Ammon's horn (tissue), 1 donor: ENCODE measurements around the gene POMC.
"Not testable (repeated sequence)": the region's sequence is repeated elsewhere in the genome, so short reads cannot be mapped to it uniquely, and the experiment has no call there.

Experiments
- DNase-seq: peaks from one replicate; pipeline ENCODE4 v3.0.0-alpha.2; 2016; ENCODE audit warnings: low spot score

Gene POMC

GRCh38 chr2:25132299-25132635 is 36.1 kb downstream of the POMC start:
- DNase-seq: no peak

GRCh38 chr2:25131567-25132298 is 36.6 kb downstream of the POMC start:
- no peak for DNase-seq

GRCh38 chr2:25131253-25131566 is 37.2 kb downstream of the POMC start:
- no peak for DNase-seq

- peak; percentile 33 for DNase-seq
Observed at GRCh38 chr2:25129901-25130520, 38.4 kb downstream of the POMC start.

- peak; percentile 30 for DNase-seq
Observed at GRCh38 chr2:25127646-25128045, 40.7 kb downstream of the POMC start.

GRCh38 chr2:25127071-25127470 is 41.3 kb downstream of the POMC start:
- DNase-seq: not testable (repeated sequence)

- no peak for DNase-seq
Observed at GRCh38 chr2:25125976-25126375, 42.4 kb downstream of the POMC start.

DNA sequence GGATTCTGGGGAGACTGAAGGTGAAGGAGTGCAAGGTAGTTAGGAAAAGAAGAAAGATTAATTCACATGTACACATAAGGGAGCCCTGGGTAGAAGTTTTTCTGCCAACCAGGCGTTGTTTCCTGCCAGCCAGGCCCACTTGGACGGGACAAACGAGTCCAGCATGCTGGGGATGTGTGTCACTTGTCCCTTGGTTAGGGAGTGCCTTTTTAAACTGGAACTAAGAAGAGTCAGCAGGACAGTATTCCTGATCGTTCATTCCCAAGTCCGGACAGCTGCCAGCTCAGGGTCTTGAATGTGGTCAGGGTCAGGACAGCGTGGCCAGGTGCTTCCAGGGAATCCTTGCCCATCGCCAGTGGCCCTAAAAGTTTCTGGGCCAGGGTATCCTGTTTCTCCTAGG is 43.2 kb downstream of the POMC start:
- no peak for DNase-seq

DNA sequence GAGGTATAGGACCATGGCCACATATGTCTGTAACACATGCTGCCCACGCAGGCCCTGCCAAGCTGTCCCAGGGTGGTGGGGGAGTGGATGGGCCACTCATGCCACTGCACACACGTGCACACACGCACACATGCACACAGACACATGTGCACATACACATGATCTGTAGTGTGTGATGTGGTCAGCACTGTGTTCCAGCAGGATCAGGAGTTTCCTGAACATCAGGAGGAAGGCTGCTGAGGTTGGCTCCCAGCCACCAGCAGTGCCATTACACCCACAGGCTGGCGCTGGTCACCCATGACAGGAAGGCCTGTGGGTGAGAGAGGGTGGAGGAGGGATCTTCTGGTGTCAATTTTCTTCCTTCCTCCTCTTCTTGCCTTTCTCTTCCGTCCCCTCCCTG is 44.7 kb downstream of the POMC start:
- no peak for DNase-seq

DNA sequence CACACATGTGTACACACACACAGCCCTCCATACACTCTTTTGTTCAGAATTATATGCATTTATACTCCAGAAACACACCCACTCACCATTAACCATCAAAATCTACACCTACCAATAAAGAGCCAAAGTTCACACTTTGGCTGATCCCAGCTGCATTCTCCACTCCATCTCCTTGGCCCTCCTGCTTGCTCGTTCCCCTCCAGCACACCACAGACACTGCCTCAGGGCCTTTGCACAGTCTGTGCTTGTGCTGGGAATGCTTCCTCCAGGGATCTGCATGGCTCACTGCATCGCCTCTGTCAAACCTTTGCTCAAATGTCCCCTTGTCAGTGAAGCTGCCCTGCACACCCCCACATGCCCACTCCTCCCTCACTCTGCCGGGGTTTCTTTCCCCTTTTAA is 46.0 kb downstream of the POMC start:
- DNase-seq: no peak

DNA sequence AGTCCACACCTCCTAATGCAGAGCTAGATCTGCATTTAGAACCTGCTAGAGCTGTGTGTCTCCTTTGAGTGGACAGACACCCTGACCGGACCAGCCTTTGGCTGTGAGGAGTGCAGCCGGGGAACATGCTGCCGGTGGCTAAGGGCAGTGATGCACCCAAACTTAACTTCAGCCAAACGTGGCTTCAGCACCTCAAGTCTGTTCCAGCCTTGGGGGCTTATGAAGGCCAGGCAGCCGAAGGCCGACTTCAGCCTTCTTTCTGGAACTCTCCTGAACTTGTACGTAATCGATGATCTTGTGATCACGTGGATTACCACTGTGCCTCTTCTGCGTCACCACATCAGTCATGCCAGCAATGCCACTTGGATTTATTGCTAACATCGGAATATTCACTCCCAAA is 49.1 kb downstream of the POMC start:
- DNase-seq: no peak

DNA sequence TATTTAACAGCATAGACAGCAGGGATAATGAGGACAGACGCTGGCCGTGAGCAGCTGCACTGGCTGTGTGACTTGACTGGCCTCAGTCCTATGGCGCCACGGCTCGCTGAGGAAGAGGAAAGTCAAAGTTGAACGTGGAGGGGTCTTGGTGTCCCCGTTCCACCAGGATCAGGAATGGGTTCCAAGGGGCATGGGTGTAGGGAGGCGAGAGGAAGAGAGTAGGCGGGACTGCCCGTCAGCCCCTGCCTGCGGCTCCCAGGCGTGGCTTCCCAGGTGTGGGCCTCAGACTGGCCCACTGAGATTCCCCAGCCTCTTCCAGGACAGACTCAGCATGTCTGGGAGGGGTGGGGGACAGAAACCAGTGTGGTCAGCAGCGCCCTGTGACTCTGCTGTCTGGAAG is 51.4 kb downstream of the POMC start:
- DNase-seq: no peak

DNA sequence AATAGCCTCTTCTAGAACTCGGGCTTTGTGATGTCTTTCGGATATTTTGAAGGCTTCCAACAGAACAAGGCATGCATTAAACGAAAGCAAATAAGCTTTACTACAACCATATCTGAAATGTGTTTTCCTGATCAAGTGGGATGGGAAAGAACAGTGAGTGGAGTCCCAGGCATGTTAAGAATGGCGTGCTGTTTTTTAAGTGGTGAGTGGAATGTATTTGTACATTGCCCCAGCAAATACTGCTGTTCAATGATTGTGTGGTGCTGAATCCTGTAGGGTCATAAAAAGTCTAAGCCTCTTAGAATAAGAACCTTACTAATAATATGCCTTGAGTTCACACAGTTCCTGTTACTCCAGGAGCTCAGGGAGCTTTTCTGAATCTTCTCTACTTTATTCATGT is 52.5 kb downstream of the POMC start:
- DNase-seq: no peak

GRCh38 chr2:25115249-25115883 is 53.0 kb downstream of the POMC start:
- no peak for DNase-seq

DNA sequence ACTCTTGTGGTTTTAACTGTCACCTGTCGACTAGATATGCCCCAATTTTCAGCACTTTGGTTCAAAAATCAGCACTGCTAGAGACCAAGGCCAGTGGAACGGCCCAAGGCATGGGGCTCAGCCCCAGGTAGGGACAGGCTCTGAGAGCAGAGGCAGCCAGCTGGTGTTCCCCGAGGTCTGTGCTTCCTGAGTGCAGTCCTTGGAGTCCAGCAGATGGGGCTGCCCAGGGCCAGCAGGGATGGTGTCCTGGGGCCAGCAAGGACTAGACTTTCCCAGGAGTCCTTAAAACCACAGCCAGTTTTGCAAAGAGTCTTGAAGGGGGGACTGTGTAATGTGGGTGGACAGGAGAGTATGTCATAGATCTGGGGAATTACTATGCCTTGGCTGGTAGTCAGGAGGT is 56.3 kb downstream of the POMC start:
- no peak for DNase-seq
